MM.1S (cell line): ENCODE results near the gene SETDB2.

Experiments
- EZH2 ChIP-seq: fragments of 300-600 bp; sonication (generic); optimal IDR thresholded peaks from 2 replicates; pipeline ENCODE3; 2017; ENCODE audit warnings: low read depth, mild to moderate bottlenecking, antibody characterized with exemption, low read length, mixed read lengths
- EZH2phosphoT487 ChIP-seq: fragments of 300-600 bp; sonication (generic); IDR thresholded peaks from 2 replicates; pipeline ENCODE4 v1.6.1; 2018; ENCODE audit warnings: antibody characterized with exemption, low read length
- TF ChIP-seq, protein P1 (sequence below): fragments of 300-600 bp; sonication (generic); IDR thresholded peaks from 2 replicates; pipeline ENCODE4 v1.5.1; 2016; ENCODE audit warnings: antibody characterized with exemption, low read length, mixed read lengths

DNA sequence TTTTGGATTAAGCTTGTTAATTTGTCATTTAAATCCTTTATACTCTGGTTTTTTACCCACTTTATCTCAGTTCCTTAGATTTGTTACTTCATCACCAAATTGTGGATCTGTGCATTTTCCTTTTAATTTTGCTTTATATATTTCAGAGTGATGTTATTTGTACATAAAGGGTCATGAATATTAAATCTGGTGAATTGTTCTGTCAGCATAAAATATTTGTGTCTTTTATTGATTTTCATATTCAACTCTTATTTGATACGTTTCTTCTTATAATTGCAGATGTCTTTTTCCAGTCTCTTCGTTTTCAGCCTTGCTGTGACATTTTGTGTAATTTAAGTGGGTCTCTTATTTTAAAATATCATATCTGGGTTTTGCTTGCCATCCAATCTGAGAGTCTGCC lies 4.7 kb downstream of the SETDB2 start:
- TF ChIP-seq, protein P1, sequence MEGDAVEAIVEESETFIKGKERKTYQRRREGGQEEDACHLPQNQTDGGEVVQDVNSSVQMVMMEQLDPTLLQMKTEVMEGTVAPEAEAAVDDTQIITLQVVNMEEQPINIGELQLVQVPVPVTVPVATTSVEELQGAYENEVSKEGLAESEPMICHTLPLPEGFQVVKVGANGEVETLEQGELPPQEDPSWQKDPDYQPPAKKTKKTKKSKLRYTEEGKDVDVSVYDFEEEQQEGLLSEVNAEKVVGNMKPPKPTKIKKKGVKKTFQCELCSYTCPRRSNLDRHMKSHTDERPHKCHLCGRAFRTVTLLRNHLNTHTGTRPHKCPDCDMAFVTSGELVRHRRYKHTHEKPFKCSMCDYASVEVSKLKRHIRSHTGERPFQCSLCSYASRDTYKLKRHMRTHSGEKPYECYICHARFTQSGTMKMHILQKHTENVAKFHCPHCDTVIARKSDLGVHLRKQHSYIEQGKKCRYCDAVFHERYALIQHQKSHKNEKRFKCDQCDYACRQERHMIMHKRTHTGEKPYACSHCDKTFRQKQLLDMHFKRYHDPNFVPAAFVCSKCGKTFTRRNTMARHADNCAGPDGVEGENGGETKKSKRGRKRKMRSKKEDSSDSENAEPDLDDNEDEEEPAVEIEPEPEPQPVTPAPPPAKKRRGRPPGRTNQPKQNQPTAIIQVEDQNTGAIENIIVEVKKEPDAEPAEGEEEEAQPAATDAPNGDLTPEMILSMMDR, result no peak
- TF ChIP-seq EZH2phosphoT487 (no peak), EZH2 (no peak)
